T-helper 9 cell (primary cell): ENCODE results near the gene PFDN1.

Experiments used
- DNase-seq: peaks from one replicate; pipeline ENCODE4 v3.0.0-alpha.2; 2020

PFDN1 gene

GRCh38 chr5:140258016-140258415 is 44.9 kb downstream of the PFDN1 start:
- no peak for DNase-seq

- DNase-seq: no peak
Observed at GRCh38 chr5:140256726-140257125, 46.2 kb downstream of the PFDN1 start.

- DNase-seq: no peak
Observed at GRCh38 chr5:140255460-140256157, 47.3 kb downstream of the PFDN1 start.

GRCh38 chr5:140253985-140254384 is 48.9 kb downstream of the PFDN1 start:
- no peak for DNase-seq

- DNase-seq: no peak
Observed at GRCh38 chr5:140252470-140253126, 50.3 kb downstream of the PFDN1 start.

- peak; percentile 34 for DNase-seq
Observed at GRCh38 chr5:140251527-140251973, 51.4 kb downstream of the PFDN1 start.

GRCh38 chr5:140250386-140250785 is 52.5 kb downstream of the PFDN1 start:
- DNase-seq: no peak

GRCh38 chr5:140249536-140249935 is 53.4 kb downstream of the PFDN1 start:
- no peak for DNase-seq

GRCh38 chr5:140248414-140248813 is 54.5 kb downstream of the PFDN1 start:
- no peak for DNase-seq

GRCh38 chr5:140246378-140247122 is 56.4 kb downstream of the PFDN1 start:
- DNase-seq: no peak

- no peak for DNase-seq
Observed at GRCh38 chr5:140245926-140246325, 57.0 kb downstream of the PFDN1 start.

- DNase-seq: no peak
Observed at GRCh38 chr5:140245341-140245740, 57.6 kb downstream of the PFDN1 start.

- peak; percentile 74 for DNase-seq
Observed at GRCh38 chr5:140244525-140245025, 58.3 kb downstream of the PFDN1 start.

- no peak for DNase-seq
Observed at GRCh38 chr5:140243706-140244250, 59.1 kb downstream of the PFDN1 start.

- no peak for DNase-seq
Observed at GRCh38 chr5:140242890-140243585, 59.9 kb downstream of the PFDN1 start.

- DNase-seq: no peak
Observed at GRCh38 chr5:140242099-140242498, 60.8 kb downstream of the PFDN1 start.

- DNase-seq: no peak
Observed at GRCh38 chr5:140240987-140241706, 61.8 kb downstream of the PFDN1 start.

GRCh38 chr5:140239939-140240700 is 62.8 kb downstream of the PFDN1 start:
- peak; percentile 29 for DNase-seq

GRCh38 chr5:140239461-140239860 is 63.4 kb downstream of the PFDN1 start:
- DNase-seq: no peak

- DNase-seq: no peak
Observed at GRCh38 chr5:140238756-140239155, 64.1 kb downstream of the PFDN1 start.
